Activated naive CD8-positive, alpha-beta T cell (primary cell): ENCODE measurements around the gene RAB22A.
A peak's percentile ranks its signal among the peaks of the same experiment; 100 is the strongest.

ENCODE experiments used
- H3K27ac Mint-ChIP-seq: one replicate; pipeline ENCODE4 v1.8.0; 2021; ENCODE audit warnings: mixed read lengths
- H3K27me3 Mint-ChIP-seq: one replicate; pipeline ENCODE4 v1.8.0; 2021; ENCODE audit warnings: mixed read lengths
- H3K36me3 Mint-ChIP-seq: one replicate; pipeline ENCODE4 v1.8.0; 2021; ENCODE audit warnings: mixed read lengths
- H3K4me1 Mint-ChIP-seq: one replicate; pipeline ENCODE4 v1.8.0; 2021; ENCODE audit warnings: low read depth, mixed read lengths
- H3K4me3 Mint-ChIP-seq: one replicate; pipeline ENCODE4 v1.8.0; 2021; ENCODE audit warnings: mild to moderate bottlenecking, mixed read lengths
- H3K9me3 Mint-ChIP-seq: one replicate; pipeline ENCODE4 v1.8.0; 2021; ENCODE audit warnings: low read depth, mixed read lengths

The RAB22A gene

GRCh38 chr20:58309591-58310290 lies at the start of gene RAB22A:
TSS of gene RAB22A (plus strand) at chr20:58309715. CDS start at chr20:58309977, 262 bp downstream.
- Mint-ChIP-seq H3K27ac (peak within 1 kb of the TSS; percentile 92), H3K9me3 (no peaks in the 10 kb centered on the region), H3K27me3 (no peaks in the 10 kb centered on the region), H3K4me1 (peaks cover 73% of the 10 kb centered on the region), H3K4me3 (peak within 1 kb of the TSS; percentile 92), H3K36me3 (peaks cover 9% of the 10 kb centered on the region)

- no peak overlapping the region for H3K4me3 Mint-ChIP-seq
- no peaks in the 10 kb centered on the region for H3K27me3 Mint-ChIP-seq
- no peaks in the 10 kb centered on the region for H3K9me3 Mint-ChIP-seq
- peaks cover 12% of the 10 kb centered on the region for H3K4me1 Mint-ChIP-seq
- H3K27ac Mint-ChIP-seq = no peak overlapping the region
- peaks cover 6% of the 10 kb centered on the region for H3K36me3 Mint-ChIP-seq
These were observed 49.5 kb upstream of the RAB22A start for GRCh38 chr20:58260006-58260405.

GRCh38 chr20:58261660-58262059 lies 47.9 kb upstream of the RAB22A start:
- Mint-ChIP-seq H3K4me1 (peaks cover 13% of the 10 kb centered on the region), H3K36me3 (peaks cover 6% of the 10 kb centered on the region), H3K27ac (no peak overlapping the region), H3K9me3 (no peaks in the 10 kb centered on the region), H3K4me3 (no peak overlapping the region), H3K27me3 (no peaks in the 10 kb centered on the region)

GRCh38 chr20:58264271-58264670 lies 45.2 kb upstream of the RAB22A start:
- no peak overlapping the region for H3K4me3 Mint-ChIP-seq
- H3K36me3 Mint-ChIP-seq = peaks cover 6% of the 10 kb centered on the region
- no peaks in the 10 kb centered on the region for H3K9me3 Mint-ChIP-seq
- H3K4me1 Mint-ChIP-seq = peaks cover 30% of the 10 kb centered on the region
- no peak overlapping the region for H3K27ac Mint-ChIP-seq
- H3K27me3 Mint-ChIP-seq = no peaks in the 10 kb centered on the region

GRCh38 chr20:58267389-58268215 lies 41.9 kb upstream of the RAB22A start:
- Mint-ChIP-seq H3K27me3 (no peaks in the 10 kb centered on the region), H3K27ac (peak overlapping the region; percentile 2), H3K4me1 (peaks cover 39% of the 10 kb centered on the region), H3K4me3 (peak overlapping the region; percentile 11), H3K9me3 (no peaks in the 10 kb centered on the region), H3K36me3 (peaks cover 2% of the 10 kb centered on the region)

- H3K9me3 Mint-ChIP-seq = no peaks in the 10 kb centered on the region
- peak overlapping the region; percentile 9 for H3K27ac Mint-ChIP-seq
- no peaks in the 10 kb centered on the region for H3K27me3 Mint-ChIP-seq
- H3K4me3 Mint-ChIP-seq = no peak overlapping the region
- no peaks in the 10 kb centered on the region for H3K36me3 Mint-ChIP-seq
- peaks cover 39% of the 10 kb centered on the region for H3K4me1 Mint-ChIP-seq
These were observed 41.1 kb upstream of the RAB22A start for GRCh38 chr20:58268421-58268821.

GRCh38 chr20:58268936-58269619 lies 40.4 kb upstream of the RAB22A start:
- H3K27me3 Mint-ChIP-seq = no peaks in the 10 kb centered on the region
- peak overlapping the region; percentile 34 for H3K4me3 Mint-ChIP-seq
- no peaks in the 10 kb centered on the region for H3K36me3 Mint-ChIP-seq
- H3K4me1 Mint-ChIP-seq = peaks cover 39% of the 10 kb centered on the region
- H3K27ac Mint-ChIP-seq = peak overlapping the region; percentile 72
- no peaks in the 10 kb centered on the region for H3K9me3 Mint-ChIP-seq

- H3K4me1 Mint-ChIP-seq = peaks cover 36% of the 10 kb centered on the region
These were observed 37.7 kb upstream of the RAB22A start for GRCh38 chr20:58271606-58272351.

GRCh38 chr20:58274384-58274783 lies 35.1 kb upstream of the RAB22A start:
- H3K27me3 Mint-ChIP-seq = no peaks in the 10 kb centered on the region
- H3K36me3 Mint-ChIP-seq = peaks cover 3% of the 10 kb centered on the region

More at GRCh38 chr20:58271606-58272351, 37.7 kb upstream of the RAB22A start:
- H3K27ac Mint-ChIP-seq = no peak overlapping the region
- peaks cover 3% of the 10 kb centered on the region for H3K36me3 Mint-ChIP-seq
- no peaks in the 10 kb centered on the region for H3K27me3 Mint-ChIP-seq
- no peak overlapping the region for H3K4me3 Mint-ChIP-seq
- H3K9me3 Mint-ChIP-seq = no peaks in the 10 kb centered on the region

GRCh38 chr20:58277107-58277506 lies 32.4 kb upstream of the RAB22A start:
- Mint-ChIP-seq H3K4me1 (peaks cover 3% of the 10 kb centered on the region), H3K36me3 (peaks cover 3% of the 10 kb centered on the region), H3K27me3 (no peaks in the 10 kb centered on the region), H3K9me3 (no peaks in the 10 kb centered on the region), H3K27ac (no peak overlapping the region), H3K4me3 (no peak overlapping the region)

More at GRCh38 chr20:58274384-58274783, 35.1 kb upstream of the RAB22A start:
- H3K9me3 Mint-ChIP-seq = no peaks in the 10 kb centered on the region
- no peak overlapping the region for H3K27ac Mint-ChIP-seq
- H3K4me3 Mint-ChIP-seq = no peak overlapping the region
- H3K4me1 Mint-ChIP-seq = peaks cover 11% of the 10 kb centered on the region

GRCh38 chr20:58277578-58278472 lies 31.7 kb upstream of the RAB22A start:
- peaks cover 2% of the 10 kb centered on the region for H3K4me1 Mint-ChIP-seq
- peaks cover 3% of the 10 kb centered on the region for H3K36me3 Mint-ChIP-seq
- no peak overlapping the region for H3K4me3 Mint-ChIP-seq
- no peaks in the 10 kb centered on the region for H3K27me3 Mint-ChIP-seq
- no peak overlapping the region for H3K27ac Mint-ChIP-seq
- H3K9me3 Mint-ChIP-seq = no peaks in the 10 kb centered on the region

GRCh38 chr20:58286729-58287128 lies 22.8 kb upstream of the RAB22A start:
- no peaks in the 10 kb centered on the region for H3K9me3 Mint-ChIP-seq
- peaks cover 9% of the 10 kb centered on the region for H3K36me3 Mint-ChIP-seq
- no peak overlapping the region for H3K4me3 Mint-ChIP-seq
- H3K27ac Mint-ChIP-seq = no peak overlapping the region
- no peaks in the 10 kb centered on the region for H3K27me3 Mint-ChIP-seq
- H3K4me1 Mint-ChIP-seq = peaks cover 19% of the 10 kb centered on the region

- H3K4me3 Mint-ChIP-seq = no peak overlapping the region
- no peaks in the 10 kb centered on the region for H3K9me3 Mint-ChIP-seq
- H3K27me3 Mint-ChIP-seq = no peaks in the 10 kb centered on the region
- no peak overlapping the region for H3K27ac Mint-ChIP-seq
- H3K4me1 Mint-ChIP-seq = peaks cover 19% of the 10 kb centered on the region
- peaks cover 9% of the 10 kb centered on the region for H3K36me3 Mint-ChIP-seq
These were observed 21.9 kb upstream of the RAB22A start for GRCh38 chr20:58287638-58288037.

GRCh38 chr20:58289143-58289542 lies 20.4 kb upstream of the RAB22A start:
- Mint-ChIP-seq H3K9me3 (no peaks in the 10 kb centered on the region), H3K27ac (no peak overlapping the region), H3K27me3 (no peaks in the 10 kb centered on the region), H3K36me3 (peaks cover 9% of the 10 kb centered on the region), H3K4me3 (no peak overlapping the region), H3K4me1 (peaks cover 18% of the 10 kb centered on the region)
